Natural killer cell (primary cell): ENCODE results near the gene DIO3. TPM values are rescaled to one million over a fixed set of nuclear protein-coding genes. Genes with fewer than 3 reads are reported as not detected.

Source experiments
- ATAC-seq, 3 donors: fragments of 150-1000 bp in 2 of 3; fragments of 200-7000 bp in 1 of 3; cut with Tn5 transposase; 1 replicate in 1 of 3; 2 replicates in 2 of 3; pipeline ENCODE4 v1.10.0; 2021; ENCODE audit warnings: mild to moderate bottlenecking in 2 of 3, moderate library complexity in 2 of 3
- DNase-seq, 2 donors: peaks; one replicate each; pipeline versions ENCODE4 v3.0.0 to v3.0.0-alpha.2; 2013 to 2021; ENCODE audit warnings: mixed read lengths in 1 of 2
- H3K27ac ChIP-seq: one replicate; pipeline ENCODE4 v1.5.1; 2013; ENCODE audit warnings: mild to moderate bottlenecking, low read length
- H3K27me3 ChIP-seq: one replicate; pipeline ENCODE4 v1.6.1; 2013; ENCODE audit warnings: low read length; ENCODE audit not compliant: control insufficient read depth, insufficient read depth
- H3K36me3 ChIP-seq: one replicate; pipeline ENCODE4 v1.6.1; 2013; ENCODE audit warnings: low read length; ENCODE audit not compliant: control insufficient read depth, insufficient read depth
- H3K4me1 ChIP-seq: one replicate; pipeline ENCODE4 v1.6.1; 2013; ENCODE audit warnings: low read length; ENCODE audit not compliant: control insufficient read depth, insufficient read depth
- H3K4me3 ChIP-seq: one replicate; pipeline ENCODE4 v1.5.1; 2013; ENCODE audit warnings: low read length
- H3K9me3 ChIP-seq: one replicate; pipeline ENCODE4 v1.6.1; 2013; ENCODE audit warnings: low read length; ENCODE audit not compliant: control insufficient read depth, insufficient read depth
- H3K27ac Mint-ChIP-seq, 2 donors: one replicate each; pipeline ENCODE4 v1.8.0; 2022; ENCODE audit warnings: mild to moderate bottlenecking in 2 of 2, mixed read lengths in 2 of 2, moderate library complexity in 1 of 2
- H3K27me3 Mint-ChIP-seq, 2 donors: one replicate each; pipeline ENCODE4 v1.8.0; 2022; ENCODE audit warnings: low read depth in 2 of 2, mixed read lengths in 2 of 2
- H3K36me3 Mint-ChIP-seq: one replicate; pipeline ENCODE4 v1.8.0; 2022; ENCODE audit warnings: mixed read lengths
- H3K4me1 Mint-ChIP-seq, 2 donors: one replicate each; pipeline ENCODE4 v1.8.0; 2022; ENCODE audit warnings: mixed read lengths in 2 of 2
- H3K4me3 Mint-ChIP-seq: one replicate; pipeline ENCODE4 v1.8.0; 2022; ENCODE audit warnings: mild to moderate bottlenecking, moderate library complexity, mixed read lengths
- H3K9me3 Mint-ChIP-seq, 2 donors: one replicate each; pipeline ENCODE4 v1.8.0; 2022; ENCODE audit warnings: mixed read lengths in 2 of 2
- CTCF ChIP-seq: fragments of 200-600 bp; IDR thresholded peaks from one replicate; pipeline ENCODE4 v1.8.0; 2022; ENCODE audit warnings: antibody characterized with exemption
- WGBS: methylation state at CpG from one replicate; pipeline ENCODE4 v1.1.7; 2013; ENCODE audit warnings: missing lambda C conversion rate; ENCODE audit not compliant: insufficient coverage; 5-methylcytosine and 5-hydroxymethylcytosine counted together
- intact Hi-C: fragments of 100-400 bp; cut with micrococcal nuclease; formaldehyde crosslinking; loops from one replicate; pipeline ENCODE4 v1.14.2; 2022
- total RNA-seq, 4 donors: library from RNA; stranded (reverse); fragments of 120-200 nt in 1 of 4; gene quantifications; one replicate each; pipeline versions ENCODE4 v1.2.3 to v1.2.4, GENCODE V29; 2013 to 2022

Gene DIO3
- total RNA-seq, 3 donors from 2014 or later (not counting 1 experiment from before 2014, with no cell fraction given) = not detected

GRCh38 chr14:101562659-101563351 lies 1.5 kb downstream of the DIO3 start:
- Mint-ChIP-seq H3K4me3 (no peak overlapping the region), H3K36me3 (no peaks in the 10 kb centered on the region), H3K27me3 (peaks cover 49 to 61% of the 10 kb centered on the region in 2 donors), H3K4me1 (peaks cover 0 to 11% of the 10 kb centered on the region in 2 donors), H3K27ac (no peak overlapping the region), H3K9me3 (no peaks in the 10 kb centered on the region)
- H3K4me1 ChIP-seq = no peaks in the 10 kb centered on the region
- no peak overlapping the region for H3K4me3 ChIP-seq
- no peaks in the 10 kb centered on the region for H3K36me3 ChIP-seq
- WGBS = 11% methylated on average over 23 of the region's 23 CpGs
- no peak overlapping the region for H3K27ac ChIP-seq
- intact Hi-C loops = no loop called here
- no peak for TF ChIP-seq CTCF
- DNase-seq (no peak), ATAC-seq (peak in 2 of 3 donors; percentile 40 to 50)
- H3K27me3 ChIP-seq = peaks cover 52% of the 10 kb centered on the region
- peaks cover 12% of the 10 kb centered on the region for H3K9me3 ChIP-seq

GRCh38 chr14:101563352-101563653 lies 2.0 kb downstream of the DIO3 start:
- no peaks in the 10 kb centered on the region for H3K36me3 Mint-ChIP-seq
- Histone ChIP-seq H3K27me3 (peaks cover 53% of the 10 kb centered on the region), H3K9me3 (peaks cover 12% of the 10 kb centered on the region), H3K36me3 (no peaks in the 10 kb centered on the region), H3K4me3 (no peak overlapping the region), H3K27ac (no peak overlapping the region), H3K4me1 (no peaks in the 10 kb centered on the region)
- ATAC-seq (no peak), DNase-seq (no peak)
- TF ChIP-seq CTCF = no peak
- WGBS = 16% methylated on average over 11 of the region's 13 CpGs
- H3K4me1 Mint-ChIP-seq = peaks cover 0 to 11% of the 10 kb centered on the region in 2 donors
- no peak overlapping the region for H3K27ac Mint-ChIP-seq
- H3K27me3 Mint-ChIP-seq = peaks cover 54 to 62% of the 10 kb centered on the region in 2 donors
- intact Hi-C loops = no loop called here
- no peak overlapping the region for H3K4me3 Mint-ChIP-seq
- no peaks in the 10 kb centered on the region for H3K9me3 Mint-ChIP-seq

- Histone ChIP-seq H3K4me3 (no peak overlapping the region), H3K27me3 (peaks cover 52% of the 10 kb centered on the region), H3K27ac (no peak overlapping the region), H3K4me1 (no peaks in the 10 kb centered on the region), H3K9me3 (peaks cover 12% of the 10 kb centered on the region), H3K36me3 (no peaks in the 10 kb centered on the region)
- intact Hi-C loops = no loop called here
- Mint-ChIP-seq H3K4me1 (peaks cover 0 to 11% of the 10 kb centered on the region in 2 donors), H3K27ac (no peak overlapping the region), H3K36me3 (no peaks in the 10 kb centered on the region), H3K4me3 (no peak overlapping the region), H3K9me3 (no peaks in the 10 kb centered on the region), H3K27me3 (peaks cover 57% of the 10 kb centered on the region in 2 donors)
- DNase-seq (no peak), ATAC-seq (no peak)
- TF ChIP-seq CTCF = no peak
- WGBS = 7% methylated on average over 53 of the region's 54 CpGs
Measured at GRCh38 chr14:101563654-101564443, 2.6 kb downstream of the DIO3 start.
